ENCODE measurements around the gene GPR155. TPM values are rescaled to one million over a fixed set of nuclear protein-coding genes. Genes with fewer than 3 reads are reported as not detected.

The GPR155 gene
- total RNA-seq, 1 donor from 2014 or later, result 0.94 TPM

Other genes with a start within 250 kb of the GPR155 start
- 148 and 150 TPM in 2 replicates for gene OLA1, start 238.5 kb downstream of the GPR155 start, total RNA-seq
- gene SP9, start 152.1 kb downstream of the GPR155 start, total RNA-seq, result not detected in 2 replicates
- 17.3 and 17.4 TPM in 2 replicates for gene SCRN3, start 91.3 kb downstream of the GPR155 start, total RNA-seq
- 281 and 287 TPM in 2 replicates for gene WIPF1, start 110.8 kb upstream of the GPR155 start, total RNA-seq

Data from activated T-helper 2 cell treated with anti-CD3 and anti-CD28 coated beads, Interferon-gamma antibody, Interleukin-2, Interleukin-4, amounts not matched to agents 10 μg/mL and 5 μg/mL and 100 μg/mL, durations not matched to agents 14 hours and 24 hours and 36 hours (primary cell).